ENCODE data around the gene DOC2B.

The DOC2B gene

DNA sequence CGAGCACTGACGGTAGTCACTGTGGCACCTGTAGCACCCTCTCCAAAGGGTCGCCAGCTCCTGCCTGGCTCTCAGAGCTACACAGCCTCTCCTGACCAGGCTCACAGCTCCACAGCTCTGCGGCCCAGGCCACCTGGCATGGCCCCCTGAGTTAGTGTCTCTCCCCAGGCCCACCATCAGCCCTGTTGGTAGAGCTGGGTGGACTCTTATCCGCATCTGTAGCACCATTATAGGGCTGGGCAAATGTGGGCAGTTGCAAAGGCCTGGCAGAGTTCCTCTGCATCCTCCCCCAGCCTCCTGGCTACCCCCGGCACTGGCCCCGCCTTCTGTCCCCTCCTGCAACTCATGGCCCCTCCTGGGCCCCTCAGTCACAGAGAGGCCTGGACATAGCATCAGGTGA is 25.9 kb downstream of the DOC2B start:
- Histone ChIP-seq H3K36me3 (ENCODE audit: control insufficient read depth in 5 of 5, insufficient read depth in 5 of 5, low read length in 5 of 5) (peaks cover 0 to 37% (median 12%) of the 10 kb centered on the region in 5 donors), H3K9me3 (ENCODE audit: control insufficient read depth in 5 of 5, low read length in 5 of 5) (no peaks in the 10 kb centered on the region), H3K4me3 (ENCODE audit: low read depth in 1 of 5, low read length in 5 of 5) (no peak overlapping the region), H3K9ac (ENCODE audit: low read length in 5 of 5) (no peak overlapping the region), H3K4me1 (ENCODE audit: control insufficient read depth in 5 of 5, insufficient read depth in 5 of 5, low read length in 5 of 5) (no peaks in the 10 kb centered on the region), H3K27me3 (ENCODE audit: control insufficient read depth in 5 of 5, insufficient read depth in 4 of 5, low read length in 5 of 5) (no peaks in the 10 kb centered on the region), H3K27ac (ENCODE audit: low read depth, low read length) (no peak overlapping the region)

DNA sequence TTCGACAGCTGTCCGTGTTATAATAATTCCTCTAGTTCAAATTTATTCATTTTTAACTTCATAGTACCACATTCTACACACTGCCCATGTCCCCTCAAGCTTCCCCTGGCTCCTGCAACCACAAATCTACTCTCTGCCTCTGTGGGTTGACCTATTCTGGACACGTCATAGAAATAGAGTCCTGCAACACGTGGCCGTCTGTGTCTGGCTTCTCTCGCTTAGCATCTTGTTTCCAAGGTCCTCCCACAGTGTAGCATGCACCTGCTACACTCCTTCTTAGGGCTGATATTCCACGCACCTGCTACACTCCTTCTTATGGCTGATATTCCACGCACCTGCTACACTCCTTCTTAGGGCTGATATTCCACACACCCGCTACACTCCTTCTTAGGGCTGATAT is 27.6 kb downstream of the DOC2B start:
- Histone ChIP-seq H3K27me3 (ENCODE audit: control insufficient read depth in 5 of 5, insufficient read depth in 4 of 5, low read length in 5 of 5) (no peaks in the 10 kb centered on the region), H3K4me3 (ENCODE audit: low read depth in 1 of 5, low read length in 5 of 5) (no peak overlapping the region), H3K9ac (ENCODE audit: low read length in 5 of 5) (no peak overlapping the region), H3K36me3 (ENCODE audit: control insufficient read depth in 5 of 5, insufficient read depth in 5 of 5, low read length in 5 of 5) (peaks cover 0 to 38% (median 13%) of the 10 kb centered on the region in 5 donors), H3K4me1 (ENCODE audit: control insufficient read depth in 5 of 5, insufficient read depth in 5 of 5, low read length in 5 of 5) (no peaks in the 10 kb centered on the region), H3K9me3 (ENCODE audit: control insufficient read depth in 5 of 5, low read length in 5 of 5) (no peaks in the 10 kb centered on the region), H3K27ac (ENCODE audit: low read depth, low read length) (no peak overlapping the region)

DNA sequence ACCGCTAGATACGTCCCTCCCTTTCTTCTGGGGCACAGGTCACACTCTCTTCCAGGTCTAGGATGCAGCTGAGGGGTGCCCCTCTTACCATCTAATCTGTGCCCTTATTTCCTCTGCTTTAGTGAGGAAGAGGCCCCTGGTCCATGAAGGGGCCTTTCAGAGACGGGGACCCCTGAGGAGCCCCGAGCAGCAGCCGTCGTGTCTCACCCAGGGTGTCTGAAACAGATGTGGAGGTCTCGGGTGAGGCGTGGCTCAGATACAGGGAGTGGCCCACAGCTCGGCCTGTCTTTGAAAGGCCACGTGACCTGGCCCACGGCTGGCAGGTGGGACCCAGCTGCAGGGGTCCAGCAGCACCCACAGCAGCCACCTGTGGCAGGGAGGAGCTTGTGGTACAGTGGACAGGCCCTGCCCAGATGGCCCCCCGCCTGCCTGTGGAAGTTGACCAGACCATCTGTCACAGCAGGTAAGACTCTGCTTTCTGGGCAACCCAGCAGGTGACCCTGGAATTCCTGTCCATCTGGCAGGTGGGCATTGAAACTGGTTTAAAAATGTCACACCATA is 28.5 kb downstream of the DOC2B start:
- peaks cover 0 to 43% (median 15%) of the 10 kb centered on the region in 5 donors for H3K36me3 ChIP-seq (ENCODE audit: control insufficient read depth in 5 of 5, insufficient read depth in 5 of 5, low read length in 5 of 5)

DNA sequence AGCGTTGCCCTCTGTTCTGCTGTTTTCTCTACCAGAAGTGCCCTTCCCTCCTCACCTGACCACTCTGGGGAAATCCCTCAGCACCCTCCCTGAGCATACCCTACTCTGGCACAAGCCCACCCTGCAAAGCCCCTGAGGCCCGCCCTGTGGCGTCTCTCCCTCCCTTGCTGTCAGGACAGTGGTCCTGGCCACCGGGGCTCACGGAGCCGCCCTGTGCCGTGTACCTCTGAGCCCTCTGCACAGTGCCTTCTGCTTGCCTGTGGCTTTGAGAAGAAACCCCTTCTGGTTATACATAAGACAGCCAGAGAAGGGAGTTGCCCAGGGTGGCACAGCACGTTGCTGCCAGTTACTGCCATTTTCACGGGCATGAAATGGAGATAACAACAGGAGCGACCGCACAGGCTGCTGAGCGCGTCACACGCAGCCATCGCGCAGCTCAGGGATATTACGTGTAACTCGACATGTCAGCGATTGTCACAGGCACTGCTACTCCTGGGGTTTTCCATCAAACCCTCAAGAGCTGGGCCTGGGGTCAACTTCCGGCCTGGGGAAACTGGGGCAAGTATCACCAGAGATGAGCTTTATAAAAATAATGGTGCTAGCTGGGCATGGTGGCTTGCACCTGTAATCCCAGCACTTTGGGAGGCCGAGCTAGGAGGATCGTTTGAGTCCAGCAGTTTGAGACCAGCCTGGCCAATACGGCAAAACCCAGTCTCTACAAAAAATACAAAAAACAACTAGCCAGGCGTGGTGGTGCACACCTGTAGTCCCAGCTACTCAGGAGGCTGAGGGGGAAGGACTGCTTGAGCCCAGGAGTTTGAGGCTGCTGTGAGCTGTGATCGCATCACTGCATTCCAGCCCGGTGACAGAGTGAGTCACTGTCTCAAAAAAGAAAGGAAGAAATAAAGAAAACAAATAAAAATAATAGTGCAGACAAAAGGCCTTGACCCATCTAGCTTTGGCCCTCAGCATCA is 29.3 kb downstream of the DOC2B start:
- H3K4me1 ChIP-seq (ENCODE audit: control insufficient read depth in 5 of 5, insufficient read depth in 5 of 5, low read length in 5 of 5): no peaks in the 10 kb centered on the region

More for the DNA sequence above, 28.5 kb downstream of the DOC2B start:
- Histone ChIP-seq H3K9me3 (ENCODE audit: control insufficient read depth in 5 of 5, low read length in 5 of 5) (no peaks in the 10 kb centered on the region), H3K4me1 (ENCODE audit: control insufficient read depth in 5 of 5, insufficient read depth in 5 of 5, low read length in 5 of 5) (no peaks in the 10 kb centered on the region), H3K4me3 (ENCODE audit: low read depth in 1 of 5, low read length in 5 of 5) (no peak overlapping the region), H3K27ac (ENCODE audit: low read depth, low read length) (no peak overlapping the region), H3K9ac (ENCODE audit: low read length in 5 of 5) (no peak overlapping the region), H3K27me3 (ENCODE audit: control insufficient read depth in 5 of 5, insufficient read depth in 4 of 5, low read length in 5 of 5) (no peaks in the 10 kb centered on the region)

DNA sequence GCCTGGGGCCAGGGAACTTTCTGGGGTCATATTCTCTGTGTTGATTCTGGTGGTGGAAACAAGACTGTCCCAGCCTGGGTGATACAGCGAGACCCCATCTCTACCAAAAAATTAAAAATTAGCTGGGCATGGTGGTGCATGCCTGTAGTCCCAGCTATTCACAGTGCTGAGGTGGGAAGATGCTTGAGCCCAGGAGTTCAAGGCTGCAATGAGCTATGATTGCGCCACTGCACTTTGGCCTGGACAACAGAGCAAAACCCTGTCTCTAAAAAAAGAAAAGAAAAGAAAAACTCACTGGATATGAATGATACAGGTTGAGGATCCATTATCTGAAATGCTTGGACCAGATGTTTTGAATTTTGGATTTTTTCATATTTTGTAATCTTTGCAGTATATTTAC is 30.4 kb downstream of the DOC2B start:
- no peaks in the 10 kb centered on the region for H3K4me1 ChIP-seq (ENCODE audit: control insufficient read depth in 5 of 5, insufficient read depth in 5 of 5, low read length in 5 of 5)
- H3K4me3 ChIP-seq (ENCODE audit: low read depth in 1 of 5, low read length in 5 of 5): no peak overlapping the region
- peaks cover 0 to 44% (median 14%) of the 10 kb centered on the region in 5 donors for H3K36me3 ChIP-seq (ENCODE audit: control insufficient read depth in 5 of 5, insufficient read depth in 5 of 5, low read length in 5 of 5)
- no peak overlapping the region for H3K27ac ChIP-seq (ENCODE audit: low read depth, low read length)
- H3K27me3 ChIP-seq (ENCODE audit: control insufficient read depth in 5 of 5, insufficient read depth in 4 of 5, low read length in 5 of 5): no peaks in the 10 kb centered on the region
- H3K9ac ChIP-seq (ENCODE audit: low read length in 5 of 5): no peak overlapping the region
- H3K9me3 ChIP-seq (ENCODE audit: control insufficient read depth in 5 of 5, low read length in 5 of 5): no peaks in the 10 kb centered on the region

More for the DNA sequence above, 29.3 kb downstream of the DOC2B start:
- H3K9ac ChIP-seq (ENCODE audit: low read length in 5 of 5): no peak overlapping the region
- H3K27me3 ChIP-seq (ENCODE audit: control insufficient read depth in 5 of 5, insufficient read depth in 4 of 5, low read length in 5 of 5): no peaks in the 10 kb centered on the region
- H3K4me3 ChIP-seq (ENCODE audit: low read depth in 1 of 5, low read length in 5 of 5): no peak overlapping the region
- peaks cover 0 to 46% (median 17%) of the 10 kb centered on the region in 5 donors for H3K36me3 ChIP-seq (ENCODE audit: control insufficient read depth in 5 of 5, insufficient read depth in 5 of 5, low read length in 5 of 5)
- no peak overlapping the region for H3K27ac ChIP-seq (ENCODE audit: low read depth, low read length)
- H3K9me3 ChIP-seq (ENCODE audit: control insufficient read depth in 5 of 5, low read length in 5 of 5): no peaks in the 10 kb centered on the region

DNA sequence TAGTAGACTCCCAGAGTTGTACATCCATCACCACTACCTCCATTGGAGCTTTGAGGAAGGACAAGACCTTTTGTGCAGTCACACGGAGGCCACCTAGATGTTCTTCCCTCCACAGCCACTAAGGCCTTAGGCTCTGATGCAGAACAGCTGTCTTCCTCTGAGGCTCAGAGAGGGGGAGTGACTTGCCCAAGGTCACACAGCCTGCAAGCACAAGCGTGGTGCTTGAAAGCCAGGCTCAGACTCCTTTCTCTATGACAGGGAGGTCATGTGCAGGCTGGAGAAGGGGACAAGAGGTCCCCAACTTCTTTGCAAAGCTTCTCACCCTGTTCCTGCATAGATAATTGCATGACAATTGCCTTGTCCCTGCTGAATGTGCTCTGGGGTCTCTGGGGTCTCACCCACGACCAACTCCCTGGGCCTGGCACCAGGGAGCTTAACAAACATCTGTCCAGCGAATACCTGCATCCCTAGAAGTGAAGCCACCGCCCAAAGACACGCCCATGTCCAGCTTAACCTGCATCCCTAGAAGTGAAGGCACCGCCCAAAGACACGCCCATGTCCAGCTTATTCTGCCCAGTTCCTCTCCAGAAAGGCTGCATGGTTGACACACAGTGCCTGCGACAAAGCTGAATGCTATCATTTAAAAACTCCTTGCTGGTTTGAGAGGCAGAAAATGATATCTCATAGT is 31.4 kb downstream of the DOC2B start:
- Histone ChIP-seq H3K27ac (ENCODE audit: low read depth, low read length) (no peak overlapping the region), H3K36me3 (ENCODE audit: control insufficient read depth in 5 of 5, insufficient read depth in 5 of 5, low read length in 5 of 5) (peaks cover 0 to 34% (median 7%) of the 10 kb centered on the region in 5 donors), H3K27me3 (ENCODE audit: control insufficient read depth in 5 of 5, insufficient read depth in 4 of 5, low read length in 5 of 5) (no peaks in the 10 kb centered on the region), H3K9me3 (ENCODE audit: control insufficient read depth in 5 of 5, low read length in 5 of 5) (no peaks in the 10 kb centered on the region), H3K4me3 (ENCODE audit: low read depth in 1 of 5, low read length in 5 of 5) (no peak overlapping the region), H3K9ac (ENCODE audit: low read length in 5 of 5) (no peak overlapping the region), H3K4me1 (ENCODE audit: control insufficient read depth in 5 of 5, insufficient read depth in 5 of 5, low read length in 5 of 5) (no peaks in the 10 kb centered on the region)

DNA sequence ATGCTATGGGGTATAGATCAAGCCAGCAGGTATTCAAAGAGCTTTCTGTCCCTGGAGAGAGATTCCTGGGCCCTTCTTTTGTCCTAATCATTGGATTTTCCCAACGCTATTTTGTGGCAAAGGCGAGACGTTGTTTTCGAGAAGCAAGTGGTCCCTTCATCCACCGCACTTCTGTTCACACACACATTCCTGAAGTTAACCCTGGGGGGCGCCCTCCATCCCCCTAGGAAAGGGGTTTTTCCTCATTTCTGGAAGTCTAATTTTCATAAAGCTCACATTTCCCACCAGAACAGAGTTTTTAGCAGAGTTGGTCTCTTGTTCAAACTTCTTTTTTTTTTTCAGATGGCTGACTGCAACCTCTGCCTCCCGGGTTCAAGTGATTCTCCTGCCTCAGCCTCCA is 32.2 kb downstream of the DOC2B start:
- Histone ChIP-seq H3K27me3 (ENCODE audit: control insufficient read depth in 5 of 5, insufficient read depth in 4 of 5, low read length in 5 of 5) (no peaks in the 10 kb centered on the region), H3K27ac (ENCODE audit: low read depth, low read length) (no peak overlapping the region), H3K9ac (ENCODE audit: low read length in 5 of 5) (no peak overlapping the region), H3K9me3 (ENCODE audit: control insufficient read depth in 5 of 5, low read length in 5 of 5) (no peaks in the 10 kb centered on the region), H3K4me1 (ENCODE audit: control insufficient read depth in 5 of 5, insufficient read depth in 5 of 5, low read length in 5 of 5) (peaks cover 0 to 4% (median 0%) of the 10 kb centered on the region in 5 donors), H3K4me3 (ENCODE audit: low read depth in 1 of 5, low read length in 5 of 5) (no peak overlapping the region), H3K36me3 (ENCODE audit: control insufficient read depth in 5 of 5, insufficient read depth in 5 of 5, low read length in 5 of 5) (peaks cover 0 to 31% (median 7%) of the 10 kb centered on the region in 5 donors)

DNA sequence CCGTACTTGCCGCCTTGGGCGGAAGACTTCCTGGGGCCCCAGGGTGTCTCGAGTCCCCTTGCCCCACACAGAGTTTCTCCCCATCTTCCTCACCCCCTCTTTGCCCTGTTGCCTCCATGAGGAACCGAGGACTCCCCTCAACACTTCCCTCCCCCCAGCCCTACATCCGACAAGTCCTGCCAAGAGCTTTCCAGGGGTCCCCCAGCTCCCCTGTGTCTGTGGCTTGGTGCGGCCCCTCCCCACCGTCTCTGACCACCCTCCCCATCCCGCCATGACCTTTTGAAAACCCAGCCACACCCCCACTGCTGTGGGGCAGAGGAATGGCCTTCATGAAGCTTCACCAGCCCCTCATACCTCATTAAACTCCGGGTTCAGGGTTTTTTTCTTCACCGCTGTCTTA is 32.7 kb downstream of the DOC2B start:
- H3K9ac ChIP-seq (ENCODE audit: low read length in 5 of 5): no peak overlapping the region
- H3K4me1 ChIP-seq (ENCODE audit: control insufficient read depth in 5 of 5, insufficient read depth in 5 of 5, low read length in 5 of 5): peaks cover 0 to 7% (median 0%) of the 10 kb centered on the region in 5 donors
- H3K4me3 ChIP-seq (ENCODE audit: low read depth in 1 of 5, low read length in 5 of 5): no peak overlapping the region
- H3K27me3 ChIP-seq (ENCODE audit: control insufficient read depth in 5 of 5, insufficient read depth in 4 of 5, low read length in 5 of 5): no peaks in the 10 kb centered on the region
- no peaks in the 10 kb centered on the region for H3K9me3 ChIP-seq (ENCODE audit: control insufficient read depth in 5 of 5, low read length in 5 of 5)
- H3K36me3 ChIP-seq (ENCODE audit: control insufficient read depth in 5 of 5, insufficient read depth in 5 of 5, low read length in 5 of 5): peaks cover 0 to 27% (median 7%) of the 10 kb centered on the region in 5 donors
- no peak overlapping the region for H3K27ac ChIP-seq (ENCODE audit: low read depth, low read length)

DNA sequence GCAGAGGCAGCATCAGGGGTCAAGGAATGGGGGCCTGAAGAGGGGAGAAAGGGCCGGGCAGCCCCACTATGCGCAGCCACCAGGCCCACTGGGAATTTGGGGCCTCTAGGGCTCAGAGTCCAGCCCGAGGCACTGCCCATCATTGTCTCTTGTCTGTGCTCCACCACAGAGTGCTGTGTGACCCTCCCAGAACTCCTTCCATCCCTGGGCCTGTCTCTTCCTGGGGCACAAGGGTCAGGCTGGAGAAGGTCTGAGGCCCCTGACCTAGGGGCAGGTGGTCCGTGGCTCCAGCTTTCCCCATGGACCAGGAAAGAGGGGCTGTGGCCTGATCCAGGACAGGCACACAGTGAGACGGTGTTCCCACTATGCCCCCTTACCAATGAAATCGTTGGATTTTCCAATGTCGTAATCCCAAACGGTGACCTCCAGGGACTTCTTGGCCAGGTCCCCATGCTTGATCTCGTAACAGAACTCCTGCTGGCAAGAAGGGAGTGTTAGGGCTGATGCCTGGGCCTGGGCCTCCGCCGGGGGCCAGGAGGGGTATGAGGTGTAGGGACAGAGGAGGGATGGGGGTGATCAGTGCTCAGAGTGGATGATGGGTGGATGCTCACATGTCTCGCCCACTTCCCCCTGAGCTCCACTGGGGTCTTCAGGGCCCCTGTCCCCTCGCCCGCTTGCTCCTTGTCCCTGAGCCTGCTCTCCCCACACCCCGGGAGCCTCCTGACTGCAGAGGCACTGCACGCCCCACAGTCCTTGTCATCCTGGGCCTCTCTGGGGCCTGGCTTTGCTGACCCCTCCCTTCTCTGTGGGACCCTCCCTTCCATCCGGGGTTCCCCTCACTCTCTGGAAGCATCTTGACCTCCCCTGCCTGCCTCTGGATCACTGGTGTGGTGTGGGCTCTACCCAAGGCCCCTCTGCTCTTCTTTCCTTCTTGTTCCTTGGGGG is 33.4 kb downstream of the DOC2B start:
- H3K27me3 ChIP-seq (ENCODE audit: control insufficient read depth in 5 of 5, insufficient read depth in 4 of 5, low read length in 5 of 5): no peaks in the 10 kb centered on the region
- H3K4me3 ChIP-seq (ENCODE audit: low read depth in 1 of 5, low read length in 5 of 5): no peak overlapping the region
- no peak overlapping the region for H3K9ac ChIP-seq (ENCODE audit: low read length in 5 of 5)
- peaks cover 0 to 26% (median 7%) of the 10 kb centered on the region in 5 donors for H3K36me3 ChIP-seq (ENCODE audit: control insufficient read depth in 5 of 5, insufficient read depth in 5 of 5, low read length in 5 of 5)
- H3K27ac ChIP-seq (ENCODE audit: low read depth, low read length): no peak overlapping the region
- no peaks in the 10 kb centered on the region for H3K9me3 ChIP-seq (ENCODE audit: control insufficient read depth in 5 of 5, low read length in 5 of 5)
- peaks cover 0 to 12% (median 0%) of the 10 kb centered on the region in 5 donors for H3K4me1 ChIP-seq (ENCODE audit: control insufficient read depth in 5 of 5, insufficient read depth in 5 of 5, low read length in 5 of 5)
